Prostate gland (tissue), 2 donors: Measurements from ENCODE around the gene AEN.

Experiments used
- CTCF ChIP-seq, 4 experiments: fragments of 200-600 bp in 2 of 4; fragments of 450-650 bp in 2 of 4; sonication (generic) in 2 of 4; IDR thresholded peaks; 1 replicate in 3 of 4; 2 replicates in 1 of 4; pipeline ENCODE4 v1.5.1; 2016 to 2019; ENCODE audit warnings: antibody characterized with exemption in 4 of 4, mild to moderate bottlenecking in 2 of 4, moderate library complexity in 2 of 4
- POLR2A ChIP-seq: fragments of 450-650 bp; IDR thresholded peaks from one replicate; pipeline ENCODE4 v1.6.1; 2016; ENCODE audit warnings: antibody characterized with exemption, mild to moderate bottlenecking
- POLR2AphosphoS5 ChIP-seq: sonication (generic); formaldehyde crosslinking; IDR thresholded peaks from one replicate; pipeline ENCODE4 v1.6.1; 2017; ENCODE audit warnings: antibody characterized with exemption

- no peak for TF ChIP-seq POLR2AphosphoS5
- no peak for TF ChIP-seq CTCF (IDR thresholded peaks at IDR 0.05)
- no peak for TF ChIP-seq POLR2A
Observed at GRCh38 chr15:88574077-88574476, 47.1 kb upstream of the AEN start.
